Thyroid gland (tissue), 4 donors: ENCODE results near the gene MED16.
"Not testable (repeated sequence)": the region's sequence is repeated elsewhere in the genome, so short reads cannot be mapped to it uniquely, and the experiment has no call there.

Source experiments
- CTCF ChIP-seq, 6 experiments: fragments of 200-600 bp in 3 of 6; fragments of 450-650 bp in 3 of 6; sonication (generic) in 3 of 6; IDR thresholded peaks; one replicate each; pipeline ENCODE4 v1.5.1; 2016 to 2019; ENCODE audit warnings: antibody characterized with exemption in 6 of 6, mild to moderate bottlenecking in 2 of 6, inconsistent platforms in 1 of 6, moderate library complexity in 1 of 6
- POLR2A ChIP-seq, 2 donors: fragments of 450-650 bp; IDR thresholded peaks; one replicate each; pipeline ENCODE4 v1.6.1; 2017; ENCODE audit warnings: antibody characterized with exemption in 2 of 2, mild to moderate bottlenecking in 2 of 2, moderate library complexity in 1 of 2

GRCh38 chr19:891421-892200, 1.4 kb downstream of the MED16 start:
- TF ChIP-seq CTCF, POLR2A (IDR thresholded peaks at IDR 0.05): not testable (repeated sequence)
